Raji (cell line): Measurements from ENCODE around the gene SYT17.

Experiments used
- POLR2A ChIP-seq: IDR thresholded peaks from 2 replicates; pipeline ENCODE4 v1.6.1; 2011; ENCODE audit warnings: low read depth, low read length, control low read depth; ENCODE audit not compliant: insufficient read depth

The SYT17 gene

GRCh38 chr16:19218581-19218980 lies 50.5 kb downstream of the SYT17 start:
- TF ChIP-seq POLR2A = no peak

DNA sequence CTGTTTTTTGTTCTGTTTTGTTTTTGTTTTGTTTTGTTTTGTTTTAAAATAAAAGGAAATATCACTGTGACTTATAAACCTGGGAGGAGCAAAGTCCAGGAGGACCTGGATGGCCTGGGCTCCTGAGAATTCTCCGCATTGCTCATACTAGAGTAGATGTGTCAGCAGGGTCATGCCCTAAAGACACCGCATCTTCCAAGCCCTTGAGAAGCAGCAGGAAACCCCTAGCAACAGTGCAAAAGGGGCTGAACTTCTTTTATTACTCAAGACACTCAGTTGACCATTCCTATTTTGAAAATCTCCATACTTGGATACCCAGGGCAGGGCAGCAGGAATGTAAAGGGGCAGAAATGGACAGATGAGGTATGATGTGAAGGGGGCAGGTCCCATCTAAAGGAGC lies 51.8 kb downstream of the SYT17 start:
- TF ChIP-seq POLR2A = no peak

DNA sequence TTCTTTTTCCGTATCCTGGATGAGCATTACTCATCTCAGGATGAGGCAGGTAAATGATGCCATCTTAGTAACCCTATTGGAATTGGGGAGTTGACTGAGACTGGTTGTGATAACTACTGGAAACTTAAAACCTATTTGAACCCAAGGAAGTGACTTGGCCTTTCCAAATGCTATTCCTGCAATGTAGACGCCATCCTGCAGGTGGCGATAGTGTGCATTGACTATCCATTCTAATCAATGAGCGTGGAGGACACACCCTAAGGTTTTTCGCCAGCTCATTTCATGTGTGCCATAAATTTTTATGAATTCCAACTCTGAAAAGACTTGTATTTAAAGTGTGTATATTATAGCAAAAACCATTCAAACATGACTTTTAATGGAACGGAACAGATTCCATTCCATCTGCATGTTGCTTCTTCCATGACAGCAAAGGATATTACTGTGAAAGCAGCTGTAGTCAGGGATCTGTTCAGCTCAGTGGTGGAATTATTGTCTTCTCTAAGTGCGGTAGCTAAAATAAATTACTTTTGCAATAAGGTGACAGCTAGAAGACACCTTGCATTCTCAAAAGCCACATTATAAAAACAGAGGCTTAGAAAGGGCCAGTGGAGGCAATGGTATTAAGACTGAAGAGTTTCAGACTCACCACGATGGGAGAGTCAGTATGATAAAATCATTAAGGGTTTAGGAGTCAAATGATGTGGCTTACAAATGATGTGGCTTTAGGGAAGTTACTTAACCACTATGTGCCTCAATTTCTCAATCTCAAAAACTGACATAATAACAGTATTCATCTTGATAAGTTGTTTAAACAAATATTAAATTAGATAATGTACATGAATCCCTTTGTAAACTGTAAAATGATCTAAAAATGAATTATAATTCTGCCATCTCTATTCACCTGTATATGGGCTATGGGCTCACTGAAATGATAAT lies 55.5 kb downstream of the SYT17 start:
- no peak for TF ChIP-seq POLR2A

DNA sequence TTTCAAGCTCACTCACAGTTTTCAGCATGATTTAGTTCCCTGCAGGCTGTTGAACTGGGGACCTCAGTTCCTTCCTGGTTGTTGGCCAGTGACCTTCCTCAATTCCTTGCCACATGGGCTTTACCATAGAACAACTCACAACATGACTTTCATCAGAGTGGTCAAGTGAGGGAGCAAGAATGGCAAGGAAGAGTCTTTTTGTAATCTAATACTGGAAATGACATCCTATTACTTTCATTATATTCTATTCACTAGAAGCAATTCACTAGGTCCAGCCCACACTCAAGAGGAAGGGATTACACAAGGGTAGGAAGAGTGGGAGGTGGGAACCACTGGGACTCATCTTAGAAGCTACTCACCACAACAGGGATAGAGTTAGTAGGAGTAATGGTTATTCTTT lies 57.6 kb downstream of the SYT17 start:
- no peak for TF ChIP-seq POLR2A

DNA sequence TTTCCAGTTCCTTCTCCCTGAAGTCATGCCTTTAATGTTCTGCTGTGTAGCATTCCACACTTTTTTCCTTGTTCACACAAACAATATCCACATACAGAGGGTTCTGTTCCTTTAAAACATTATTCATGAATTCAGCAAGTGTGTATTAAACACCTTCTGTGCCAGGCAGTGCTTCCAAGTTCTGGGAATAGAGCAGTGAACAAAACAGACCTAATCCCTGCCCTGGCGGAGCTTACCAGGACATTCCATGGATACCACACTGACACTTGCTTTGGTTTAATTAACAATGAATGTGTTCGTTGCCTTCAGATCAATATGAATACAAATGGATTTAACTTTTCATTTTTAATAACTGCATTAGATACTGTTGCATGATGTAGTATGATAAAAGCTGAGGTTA lies 59.6 kb downstream of the SYT17 start:
- TF ChIP-seq POLR2A = no peak

- no peak for TF ChIP-seq POLR2A
Measured at GRCh38 chr16:19228052-19228451, 60.0 kb downstream of the SYT17 start.

DNA sequence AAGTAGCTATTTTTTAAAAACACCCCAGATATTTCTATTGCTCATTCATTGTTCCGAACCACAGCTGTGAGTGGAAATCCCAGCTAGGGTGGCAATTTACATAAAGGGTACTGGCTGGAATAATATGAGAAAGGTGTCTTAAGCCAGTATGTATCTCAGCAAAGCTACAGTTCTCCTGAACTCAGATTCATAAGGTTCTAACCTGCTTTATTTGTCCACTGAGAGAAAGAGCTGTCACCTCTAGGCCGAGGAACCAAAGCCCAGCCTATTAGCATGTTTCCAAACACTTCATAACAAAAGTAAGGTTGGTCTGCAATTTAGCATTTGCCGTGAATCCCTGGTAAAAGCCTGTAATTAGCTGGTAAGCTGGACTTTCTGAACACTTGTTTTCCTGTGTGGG lies 60.5 kb downstream of the SYT17 start:
- TF ChIP-seq POLR2A = no peak

- no peak for TF ChIP-seq POLR2A
Measured at GRCh38 chr16:19230575-19230974, 62.5 kb downstream of the SYT17 start.

DNA sequence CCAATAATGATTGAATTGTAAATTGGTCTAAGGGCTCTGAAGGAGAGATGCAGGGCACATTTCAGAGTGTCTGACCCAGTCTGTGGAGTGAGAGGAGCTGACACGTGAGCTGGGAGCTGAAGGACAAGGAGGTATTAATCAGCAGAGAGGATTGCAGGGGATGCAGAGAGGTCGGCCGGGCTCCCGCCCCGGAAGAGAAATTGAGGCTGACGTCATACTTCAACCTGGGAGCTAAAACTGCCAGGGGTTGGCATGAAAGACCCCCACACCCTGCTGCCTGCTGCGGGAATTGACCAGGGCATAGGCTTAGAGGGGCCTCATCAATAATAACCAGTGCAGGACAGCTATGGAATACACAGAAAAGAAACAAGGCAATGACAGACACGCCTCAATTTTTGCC lies 63.8 kb downstream of the SYT17 start:
- no peak for TF ChIP-seq POLR2A

DNA sequence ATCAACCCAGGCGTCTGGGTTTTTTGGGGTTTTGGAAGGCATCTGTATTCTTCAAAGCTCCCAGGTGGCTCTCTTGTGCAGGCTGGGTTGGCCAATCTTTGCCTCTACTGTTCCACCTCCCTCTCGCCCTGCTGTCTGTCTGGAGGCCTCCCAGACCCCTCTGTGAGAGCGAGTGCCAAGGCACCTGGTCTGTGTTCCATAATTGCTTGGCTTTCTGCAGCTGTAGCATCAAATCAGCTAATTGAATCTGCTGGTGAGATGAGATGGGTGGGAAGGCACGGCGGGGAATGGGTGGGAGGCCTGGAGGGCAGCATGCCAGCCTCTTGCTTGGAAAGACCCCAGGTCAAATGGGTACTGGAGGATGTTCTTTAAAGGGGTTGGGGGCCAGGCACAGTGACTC lies 64.9 kb downstream of the SYT17 start:
- TF ChIP-seq POLR2A = no peak

DNA sequence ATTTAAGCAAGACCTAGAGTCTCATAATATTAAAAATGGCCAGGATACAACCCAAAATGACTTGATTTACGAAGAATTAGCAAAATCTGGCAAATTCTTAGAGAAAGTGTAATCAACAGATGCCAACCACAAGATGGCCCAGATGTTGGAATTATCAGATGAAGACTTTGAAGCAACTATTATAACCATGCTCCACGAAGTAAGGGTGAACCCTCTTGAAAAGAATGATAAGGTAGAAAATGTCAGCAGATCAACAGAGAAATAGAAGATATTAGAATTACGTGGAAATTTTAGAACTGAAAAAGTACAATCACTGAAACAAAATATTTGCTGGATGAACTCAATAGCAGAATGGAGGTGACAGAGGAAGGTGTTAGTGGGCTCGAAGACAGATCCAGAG lies 67.4 kb downstream of the SYT17 start:
- no peak for TF ChIP-seq POLR2A

- no peak for TF ChIP-seq POLR2A
Measured at GRCh38 chr16:19235886-19236285, 67.8 kb downstream of the SYT17 start.

DNA sequence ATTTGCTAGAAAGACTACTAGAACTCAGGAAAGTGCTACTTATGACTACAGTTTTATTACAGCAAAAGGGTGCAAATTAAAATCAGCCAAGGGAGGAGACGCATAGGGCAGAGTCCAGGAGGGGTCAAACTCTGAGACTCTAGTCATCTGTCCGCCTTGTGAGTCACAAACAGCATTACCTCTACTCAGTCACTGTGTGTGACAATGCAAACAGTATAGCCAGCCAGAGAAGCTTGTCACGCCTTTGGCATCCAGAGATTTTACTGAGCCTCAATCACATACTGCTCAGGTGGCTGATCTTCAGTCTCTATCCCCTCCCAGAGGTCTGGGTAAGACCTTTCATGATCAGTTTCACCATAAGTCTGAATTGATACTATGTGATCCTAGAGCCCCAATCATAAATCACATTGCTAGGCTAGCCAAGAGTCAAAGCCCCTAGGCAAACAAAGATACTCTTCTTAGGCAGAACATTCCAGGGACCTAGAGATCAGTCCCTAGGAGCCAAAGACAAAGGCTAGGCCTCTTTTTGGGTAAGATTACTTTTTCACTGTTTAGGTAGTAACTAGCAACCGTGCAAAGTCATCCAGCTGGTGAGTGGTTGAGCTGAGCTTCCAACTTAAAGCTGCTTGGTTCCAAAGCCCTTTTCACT lies 68.6 kb downstream of the SYT17 start:
- TF ChIP-seq POLR2A = no peak

GRCh38 chr16:19238406-19238805 lies 70.4 kb downstream of the SYT17 start:
- no peak for TF ChIP-seq POLR2A

DNA sequence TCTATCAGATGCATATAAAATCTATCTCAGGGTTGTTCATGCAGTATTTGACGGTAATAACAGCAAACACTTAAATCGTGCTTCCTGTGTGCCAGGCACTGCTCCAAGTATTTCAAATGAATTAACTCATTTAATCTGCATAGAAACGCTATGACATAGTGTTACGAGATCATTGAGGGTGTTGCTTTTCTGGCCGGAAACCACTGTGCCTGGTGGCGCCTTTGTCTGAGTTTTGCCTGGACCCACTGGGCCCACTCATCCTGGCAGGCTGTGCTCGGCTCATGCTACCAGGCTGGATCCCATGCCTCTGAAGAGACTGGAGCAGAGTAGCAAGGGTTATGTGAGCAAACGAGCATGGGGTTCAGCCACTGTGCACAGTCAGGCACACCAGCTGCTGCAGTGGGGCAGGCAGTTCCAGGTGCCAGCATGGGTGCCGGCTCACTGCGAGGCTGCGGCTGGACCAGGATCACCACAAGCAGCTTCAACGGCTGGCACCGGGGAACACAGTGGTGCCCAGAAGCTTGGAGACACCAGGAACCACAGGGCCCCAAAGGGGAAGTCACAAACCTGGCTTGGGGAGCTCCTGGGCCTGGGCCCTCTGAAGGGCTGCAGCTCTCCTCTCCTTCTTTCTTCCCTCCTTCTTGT lies 71.6 kb downstream of the SYT17 start:
- no peak for TF ChIP-seq POLR2A

GRCh38 chr16:19240494-19240893 lies 72.5 kb downstream of the SYT17 start:
- no peak for TF ChIP-seq POLR2A

- TF ChIP-seq POLR2A = no peak
Measured at GRCh38 chr16:19241512-19241911, 73.5 kb downstream of the SYT17 start.

- no peak for TF ChIP-seq POLR2A
Measured at GRCh38 chr16:19242186-19242585, 74.1 kb downstream of the SYT17 start.
